ENCODE data around the gene PPP4R2.

- TF ChIP-seq POLR2AphosphoS5 (IDR thresholded peaks at IDR 0.05; ENCODE audit: low read depth) (no peak), CTCF (IDR thresholded peaks at IDR 0.05; ENCODE audit: insufficient read depth, low read length) (no peak), SPI1 (IDR thresholded peaks at IDR 0.05; ENCODE audit: borderline replicate concordance, low read depth) (no peak)
Observed at GRCh38 chr3:73110530-73110929, 113.9 kb downstream of the PPP4R2 start.
